Stomach (tissue), 4 donors: ENCODE measurements around the gene LRRC71.

ENCODE experiments used
- CTCF ChIP-seq, 7 experiments: fragments of 450-650 bp in 4 of 7; fragments of 200-600 bp in 3 of 7; sonication (generic) in 3 of 7; IDR thresholded peaks; one replicate each; pipeline ENCODE4 v1.5.1; 2016 to 2019; ENCODE audit warnings: antibody characterized with exemption in 7 of 7, control low read depth in 2 of 7, mild to moderate bottlenecking in 1 of 7
- EP300 ChIP-seq: sonication (generic); formaldehyde crosslinking; IDR thresholded peaks from one replicate; pipeline ENCODE4 v1.6.1; 2017; ENCODE audit warnings: antibody characterized with exemption
- POLR2AphosphoS5 ChIP-seq, 3 donors: sonication (generic); formaldehyde crosslinking; IDR thresholded peaks; one replicate each; pipeline ENCODE4 v1.6.1; 2016; ENCODE audit warnings: antibody characterized with exemption in 3 of 3

- no peak for TF ChIP-seq EP300
- no peak for TF ChIP-seq POLR2AphosphoS5 (IDR thresholded peaks at IDR 0.05)
- TF ChIP-seq CTCF (IDR thresholded peaks at IDR 0.05): no peak
Observed at GRCh38 chr1:156944268-156944667, 23.8 kb downstream of the LRRC71 start.
